Ishikawa (cell line): Measurements from ENCODE around the gene CHRM3.

Experiments
- CEBPB ChIP-seq: IDR thresholded peaks from 2 replicates; pipeline ENCODE4 v1.6.1; 2012
- NFIC ChIP-seq: IDR thresholded peaks from 2 replicates; pipeline ENCODE4 v1.6.1; 2012
- RAD21 ChIP-seq: IDR thresholded peaks from 2 replicates; pipeline ENCODE4 v1.6.1; 2012; ENCODE audit warnings: low read depth
- TAF1 ChIP-seq: IDR thresholded peaks from 2 replicates; pipeline ENCODE4 v1.6.1; 2012; ENCODE audit warnings: low read depth, mild to moderate bottlenecking
- TEAD4 ChIP-seq: IDR thresholded peaks from 2 replicates; pipeline ENCODE4 v1.6.1; 2012
- YY1 ChIP-seq: IDR thresholded peaks from 2 replicates; pipeline ENCODE4 v1.6.1; 2012; ENCODE audit warnings: low read depth

DNA sequence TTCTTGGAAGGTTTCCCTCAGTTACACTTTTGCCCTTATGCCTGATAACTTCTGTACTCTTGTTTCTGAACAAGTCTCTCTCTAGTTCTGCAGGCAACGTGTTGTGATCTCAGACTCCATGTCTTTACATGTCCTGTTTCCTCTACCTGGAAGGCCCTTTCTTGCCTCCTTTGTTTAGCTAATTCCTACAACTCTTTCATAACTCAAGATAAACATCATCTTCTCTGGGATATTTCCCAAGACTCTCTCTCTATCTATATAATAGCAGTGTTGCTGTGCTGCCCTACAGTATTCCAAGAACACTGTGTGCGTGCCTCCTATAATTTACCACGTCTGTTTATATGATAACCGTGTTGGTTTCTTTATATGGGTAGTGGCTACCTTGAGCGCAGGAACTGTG, 47.8 kb downstream of the CHRM3 start:
- TF ChIP-seq TEAD4 (no peak), TAF1 (no peak), YY1 (no peak), RAD21 (no peak), CEBPB (no peak), NFIC (no peak)
